ENCODE data around the gene SAC3D1. TPM values are rescaled to one million over a fixed set of nuclear protein-coding genes. Genes with fewer than 3 reads are reported as not detected.
A peak's percentile ranks its signal among the peaks of the same experiment; 100 is the strongest.

The SAC3D1 gene
- total RNA-seq, 1 experiment from 2014 or later: 33.9 TPM

DNA sequence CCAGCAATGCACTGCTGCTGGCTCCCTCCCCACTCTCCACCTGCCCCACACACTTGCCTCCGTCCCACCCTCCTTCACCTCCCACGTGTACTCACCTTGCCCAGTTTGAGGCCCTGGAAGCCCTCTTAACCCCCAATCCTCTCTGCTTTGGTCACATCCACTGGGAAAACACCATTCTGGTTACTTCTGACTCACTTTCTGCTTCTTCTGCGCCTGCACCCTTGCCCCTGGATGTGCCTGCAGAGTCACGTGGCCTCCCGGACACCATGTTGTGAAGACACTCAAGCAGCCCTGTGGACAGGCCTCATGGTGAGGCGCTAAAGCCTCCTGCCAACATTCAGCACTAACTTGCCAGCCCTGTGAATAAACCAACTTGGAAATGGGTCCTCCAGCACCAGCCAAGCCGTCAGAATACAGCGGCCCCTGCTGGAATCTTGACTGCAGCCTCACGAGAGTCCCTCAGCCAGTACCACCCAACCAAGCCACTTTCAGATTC is 20.0 kb downstream of the SAC3D1 start:
- TF ChIP-seq, protein P1, sequence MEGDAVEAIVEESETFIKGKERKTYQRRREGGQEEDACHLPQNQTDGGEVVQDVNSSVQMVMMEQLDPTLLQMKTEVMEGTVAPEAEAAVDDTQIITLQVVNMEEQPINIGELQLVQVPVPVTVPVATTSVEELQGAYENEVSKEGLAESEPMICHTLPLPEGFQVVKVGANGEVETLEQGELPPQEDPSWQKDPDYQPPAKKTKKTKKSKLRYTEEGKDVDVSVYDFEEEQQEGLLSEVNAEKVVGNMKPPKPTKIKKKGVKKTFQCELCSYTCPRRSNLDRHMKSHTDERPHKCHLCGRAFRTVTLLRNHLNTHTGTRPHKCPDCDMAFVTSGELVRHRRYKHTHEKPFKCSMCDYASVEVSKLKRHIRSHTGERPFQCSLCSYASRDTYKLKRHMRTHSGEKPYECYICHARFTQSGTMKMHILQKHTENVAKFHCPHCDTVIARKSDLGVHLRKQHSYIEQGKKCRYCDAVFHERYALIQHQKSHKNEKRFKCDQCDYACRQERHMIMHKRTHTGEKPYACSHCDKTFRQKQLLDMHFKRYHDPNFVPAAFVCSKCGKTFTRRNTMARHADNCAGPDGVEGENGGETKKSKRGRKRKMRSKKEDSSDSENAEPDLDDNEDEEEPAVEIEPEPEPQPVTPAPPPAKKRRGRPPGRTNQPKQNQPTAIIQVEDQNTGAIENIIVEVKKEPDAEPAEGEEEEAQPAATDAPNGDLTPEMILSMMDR (conservative IDR thresholded peaks at IDR 0.05): no peak
- no peak for TF ChIP-seq EZH2 (IDR thresholded peaks at IDR 0.05; ENCODE audit: low read depth)
- Histone ChIP-seq H3K79me2 (ENCODE audit: low read depth) (no peaks in the 10 kb centered on the region), H3K27ac (no peak overlapping the region), H3K9me2 (ENCODE audit: insufficient read depth) (no peaks in the 10 kb centered on the region), H3F3A (ENCODE audit: insufficient read depth, low read depth) (no peaks in the 10 kb centered on the region), H4K20me1 (ENCODE audit: insufficient read depth) (no peaks in the 10 kb centered on the region), H3K4me1 (replicated peaks; ENCODE audit: insufficient read depth) (no peaks in the 10 kb centered on the region), H2AFZ (no peak overlapping the region), H3K36me3 (ENCODE audit: low read depth) (no peaks in the 10 kb centered on the region), H3K4me2 (no peak overlapping the region), H3K4me3 (no peak overlapping the region), H3K9me3 (ENCODE audit: insufficient read depth, low read depth) (no peaks in the 10 kb centered on the region), H3K27me3 (ENCODE audit: insufficient read depth, low read depth) (no peaks in the 10 kb centered on the region)
- POLR2A ChIA-PET (ENCODE audit: unreplicated experiment): no interaction called here
- CTCF ChIA-PET: no interaction called here
- no peak for DNase-seq
- intact Hi-C loops (cut with micrococcal nuclease; ENCODE audit: unreplicated experiment): no loop called here
- BruUV-seq (replicated peaks): no TSS peak

DNA sequence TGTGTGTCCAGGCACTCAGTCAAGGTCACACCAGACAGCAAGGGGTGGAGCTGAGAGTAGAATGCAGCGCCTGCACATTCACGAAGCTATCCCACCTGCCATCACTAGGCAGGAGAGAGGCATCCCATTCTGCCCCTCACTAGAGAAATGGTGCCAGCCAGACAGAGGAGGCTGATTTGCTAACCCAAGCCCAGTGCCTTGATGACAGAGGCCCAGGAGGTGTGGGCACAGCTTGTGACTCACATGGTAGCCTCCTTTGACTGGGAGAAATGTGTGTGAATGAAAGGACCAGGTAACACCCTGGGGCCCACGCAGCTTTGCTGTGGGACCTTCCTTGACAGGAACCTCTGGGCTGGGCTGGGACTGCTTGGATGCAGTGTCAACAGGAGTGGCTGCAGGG is 22.5 kb downstream of the SAC3D1 start:
- no peaks in the 10 kb centered on the region for H3K27me3 ChIP-seq (ENCODE audit: insufficient read depth, low read depth)
- no peaks in the 10 kb centered on the region for H3K4me1 ChIP-seq (replicated peaks; ENCODE audit: insufficient read depth)
- no peaks in the 10 kb centered on the region for H4K20me1 ChIP-seq (ENCODE audit: insufficient read depth)
- H2AFZ ChIP-seq: no peak overlapping the region
- no TSS peak for BruUV-seq (replicated peaks)
- intact Hi-C loops (cut with micrococcal nuclease; ENCODE audit: unreplicated experiment): no loop called here
- TF ChIP-seq, protein P1 (conservative IDR thresholded peaks at IDR 0.05): no peak
- no peak for TF ChIP-seq EZH2 (IDR thresholded peaks at IDR 0.05; ENCODE audit: low read depth)
- H3K9me2 ChIP-seq (ENCODE audit: insufficient read depth): no peaks in the 10 kb centered on the region
- H3K79me2 ChIP-seq (ENCODE audit: low read depth): no peaks in the 10 kb centered on the region
- H3K4me2 ChIP-seq: no peak overlapping the region
- ChIA-PET CTCF (no interaction called here), POLR2A (ENCODE audit: unreplicated experiment) (no interaction called here)
- H3K9me3 ChIP-seq (ENCODE audit: insufficient read depth, low read depth): no peaks in the 10 kb centered on the region
- H3K27ac ChIP-seq: no peak overlapping the region
- no peaks in the 10 kb centered on the region for H3K36me3 ChIP-seq (ENCODE audit: low read depth)
- no peaks in the 10 kb centered on the region for H3F3A ChIP-seq (ENCODE audit: insufficient read depth, low read depth)
- DNase-seq: peak in 1 of 2 experiments; percentile 18
- H3K4me3 ChIP-seq: no peak overlapping the region

DNA sequence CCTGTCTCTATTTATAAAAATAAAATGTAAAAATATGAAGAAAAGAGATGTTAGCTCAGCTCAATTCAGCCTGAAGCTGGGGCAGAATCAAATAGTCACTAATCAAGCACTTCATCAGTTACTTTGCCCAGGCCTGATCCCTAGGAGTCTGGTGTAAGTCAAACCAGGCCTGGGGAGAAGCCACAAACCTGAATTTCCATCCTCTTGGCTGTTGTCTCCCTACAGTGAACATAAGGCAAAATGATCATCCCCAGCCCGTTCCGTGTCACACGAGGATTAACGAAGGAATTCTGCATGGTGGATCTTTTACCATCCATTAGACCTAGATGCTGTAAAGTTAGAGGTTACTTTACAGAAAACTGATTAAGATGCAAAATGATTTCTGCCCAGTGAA is 23.8 kb downstream of the SAC3D1 start:
- no peak for DNase-seq
- Histone ChIP-seq H3K9me2 (ENCODE audit: insufficient read depth) (no peaks in the 10 kb centered on the region), H3K4me2 (no peak overlapping the region), H3K9me3 (ENCODE audit: insufficient read depth, low read depth) (no peaks in the 10 kb centered on the region), H3F3A (ENCODE audit: insufficient read depth, low read depth) (no peaks in the 10 kb centered on the region), H3K4me1 (replicated peaks; ENCODE audit: insufficient read depth) (no peaks in the 10 kb centered on the region), H2AFZ (no peak overlapping the region), H3K4me3 (no peak overlapping the region), H4K20me1 (ENCODE audit: insufficient read depth) (no peaks in the 10 kb centered on the region), H3K36me3 (ENCODE audit: low read depth) (no peaks in the 10 kb centered on the region), H3K79me2 (ENCODE audit: low read depth) (no peaks in the 10 kb centered on the region), H3K27me3 (ENCODE audit: insufficient read depth, low read depth) (no peaks in the 10 kb centered on the region), H3K27ac (no peak overlapping the region)
- TF ChIP-seq EZH2 (IDR thresholded peaks at IDR 0.05; ENCODE audit: low read depth): no peak
- TF ChIP-seq, protein P1 (conservative IDR thresholded peaks at IDR 0.05): no peak
- CTCF ChIA-PET: interaction anchor here (0.7 kb wide), 2 partner anchors 380 to 558 kb away, joined by 11 to 19 read pairs; no protein-coding TSS in a partner anchor
- intact Hi-C loops (cut with micrococcal nuclease; ENCODE audit: unreplicated experiment): no loop called here
- POLR2A ChIA-PET (ENCODE audit: unreplicated experiment): no interaction called here
- BruUV-seq (replicated peaks): no TSS peak

All from PC-9 (cell line).